MM.1S (cell line): ENCODE results near the gene HCN4.
"Not testable (repeated sequence)": the region's sequence is repeated elsewhere in the genome, so short reads cannot be mapped to it uniquely, and the experiment has no call there.

Source experiments
- DNase-seq: peaks from one replicate; pipeline ENCODE4 v3.0.0-alpha.2; 2015
- H2AFZ ChIP-seq: fragments of 300-600 bp; sonication (generic); 2 replicates; pipeline ENCODE4 v1.6.0; 2016; ENCODE audit warnings: antibody characterized with exemption, low read length
- H3F3A ChIP-seq: fragments of 300-600 bp; sonication (generic); 2 replicates; pipeline ENCODE4 v1.6.1; 2016; ENCODE audit warnings: mild to moderate bottlenecking, antibody characterized with exemption, low read length, moderate library complexity, mixed read lengths; ENCODE audit not compliant: insufficient read depth
- H3K27ac ChIP-seq: fragments of 300-600 bp; sonication (generic); 2 replicates; pipeline ENCODE4 v1.5.1; 2016; ENCODE audit warnings: mild to moderate bottlenecking, low read length
- H3K27me3 ChIP-seq: fragments of 300-600 bp; sonication (generic); replicated peaks from 2 replicates; pipeline ENCODE4 v1.6.0; 2016; ENCODE audit warnings: low read length; ENCODE audit not compliant: insufficient read depth
- H3K36me3 ChIP-seq: fragments of 300-600 bp; sonication (generic); replicated peaks from 2 replicates; pipeline ENCODE4 v1.6.1; 2016; ENCODE audit warnings: mild to moderate bottlenecking, low read length, mixed read lengths; ENCODE audit not compliant: insufficient read depth
- H3K4me1 ChIP-seq: fragments of 300-600 bp; sonication (generic); 2 replicates; pipeline ENCODE4 v1.6.1; 2016; ENCODE audit warnings: low read length, mixed read lengths
- H3K4me2 ChIP-seq: fragments of 300-600 bp; sonication (generic); 2 replicates; pipeline ENCODE4 v1.6.0; 2016; ENCODE audit warnings: low read depth, low read length
- H3K4me3 ChIP-seq: fragments of 300-600 bp; sonication (generic); 2 replicates; pipeline ENCODE4 v1.5.1; 2016; ENCODE audit warnings: low read length, mixed read lengths
- H3K79me2 ChIP-seq: fragments of 300-600 bp; sonication (generic); 2 replicates; pipeline ENCODE4 v1.6.1; 2016; ENCODE audit warnings: mixed run types, low read length, mixed read lengths
- H3K9ac ChIP-seq: fragments of 300-600 bp; sonication (generic); 2 replicates; pipeline ENCODE4 v1.6.1; 2016; ENCODE audit warnings: low read length, mixed read lengths
- H3K9me2 ChIP-seq: fragments of 300-600 bp; sonication (generic); replicated peaks from 2 replicates; pipeline ENCODE4 v1.6.1; 2016; ENCODE audit warnings: mild to moderate bottlenecking, low read length, mixed read lengths; ENCODE audit not compliant: insufficient read depth
- H3K9me3 ChIP-seq: fragments of 300-600 bp; sonication (generic); replicated peaks from 2 replicates; pipeline ENCODE4 v1.6.1; 2016; ENCODE audit warnings: mild to moderate bottlenecking, low read length, mixed read lengths; ENCODE audit not compliant: insufficient read depth
- H4K20me1 ChIP-seq: fragments of 300-600 bp; sonication (generic); 2 replicates; pipeline ENCODE4 v1.6.1; 2016; ENCODE audit warnings: mild to moderate bottlenecking, low read length, moderate library complexity, mixed read lengths; ENCODE audit not compliant: insufficient read depth
- EZH2 ChIP-seq: fragments of 300-600 bp; sonication (generic); optimal IDR thresholded peaks from 2 replicates; pipeline ENCODE3; 2017; ENCODE audit warnings: low read depth, mild to moderate bottlenecking, antibody characterized with exemption, low read length, mixed read lengths
- EZH2phosphoT487 ChIP-seq: fragments of 300-600 bp; sonication (generic); IDR thresholded peaks from 2 replicates; pipeline ENCODE4 v1.6.1; 2018; ENCODE audit warnings: antibody characterized with exemption, low read length
- TF ChIP-seq, protein P1 (sequence below): fragments of 300-600 bp; sonication (generic); IDR thresholded peaks from 2 replicates; pipeline ENCODE4 v1.5.1; 2016; ENCODE audit warnings: antibody characterized with exemption, low read length, mixed read lengths

The HCN4 gene

DNA sequence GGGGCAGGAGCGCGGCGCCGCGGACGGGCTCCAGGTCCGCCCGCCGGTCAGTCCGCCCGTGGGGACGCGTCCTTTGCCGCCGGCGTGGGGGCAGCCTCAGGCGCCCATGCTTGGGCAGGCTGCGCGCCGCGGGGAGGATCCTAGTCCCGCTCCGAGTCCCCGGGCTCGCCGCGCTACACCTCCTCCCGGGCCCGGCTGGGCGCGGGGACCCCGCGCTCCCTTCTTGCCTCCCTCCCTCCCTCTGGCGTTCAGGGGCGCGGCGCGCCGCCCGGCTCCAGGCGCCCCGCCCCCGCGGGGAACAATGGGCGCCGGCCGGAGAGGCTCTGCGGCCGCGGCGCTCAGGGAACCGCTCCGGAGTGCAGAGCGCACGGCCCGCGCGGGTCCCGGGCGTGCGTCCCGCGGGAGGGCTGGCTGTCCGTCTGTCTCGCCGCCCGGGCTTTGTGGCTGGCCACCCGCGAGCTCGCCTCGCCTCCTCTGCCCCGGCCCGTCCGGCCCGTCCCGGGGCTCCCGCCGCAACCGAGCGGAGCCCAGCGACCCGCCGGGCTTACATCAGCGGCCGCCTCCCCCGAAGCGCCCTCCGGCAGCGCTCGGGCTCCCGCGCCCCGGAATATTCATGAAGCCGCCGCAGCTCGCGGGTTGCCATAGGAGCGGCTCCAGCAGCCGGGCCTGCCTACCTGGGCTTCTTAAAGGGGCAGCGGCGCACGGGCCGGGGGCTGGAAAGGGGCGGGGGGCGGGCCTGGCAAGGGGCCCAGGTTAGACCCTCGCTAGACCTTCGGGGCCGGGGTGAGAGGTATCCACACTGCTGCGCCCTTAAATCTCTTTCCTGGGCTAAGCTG, at the start of gene HCN4:
Gene HCN4, minus strand, starts transcription at position 658 of the 836 bp plus-strand sequence. CDS start 688 bp downstream, outside the sequence.
- no peak within 1 kb of the TSS for H3K27ac ChIP-seq
- TF ChIP-seq, protein P1, sequence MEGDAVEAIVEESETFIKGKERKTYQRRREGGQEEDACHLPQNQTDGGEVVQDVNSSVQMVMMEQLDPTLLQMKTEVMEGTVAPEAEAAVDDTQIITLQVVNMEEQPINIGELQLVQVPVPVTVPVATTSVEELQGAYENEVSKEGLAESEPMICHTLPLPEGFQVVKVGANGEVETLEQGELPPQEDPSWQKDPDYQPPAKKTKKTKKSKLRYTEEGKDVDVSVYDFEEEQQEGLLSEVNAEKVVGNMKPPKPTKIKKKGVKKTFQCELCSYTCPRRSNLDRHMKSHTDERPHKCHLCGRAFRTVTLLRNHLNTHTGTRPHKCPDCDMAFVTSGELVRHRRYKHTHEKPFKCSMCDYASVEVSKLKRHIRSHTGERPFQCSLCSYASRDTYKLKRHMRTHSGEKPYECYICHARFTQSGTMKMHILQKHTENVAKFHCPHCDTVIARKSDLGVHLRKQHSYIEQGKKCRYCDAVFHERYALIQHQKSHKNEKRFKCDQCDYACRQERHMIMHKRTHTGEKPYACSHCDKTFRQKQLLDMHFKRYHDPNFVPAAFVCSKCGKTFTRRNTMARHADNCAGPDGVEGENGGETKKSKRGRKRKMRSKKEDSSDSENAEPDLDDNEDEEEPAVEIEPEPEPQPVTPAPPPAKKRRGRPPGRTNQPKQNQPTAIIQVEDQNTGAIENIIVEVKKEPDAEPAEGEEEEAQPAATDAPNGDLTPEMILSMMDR = no peak
- TF ChIP-seq EZH2 (no peak), EZH2phosphoT487 (no peak)
- no peak within 1 kb of the TSS for H3K9ac ChIP-seq
- H3K9me3 ChIP-seq = no peaks in the 10 kb centered on the region
- H3K27me3 ChIP-seq = peaks cover 59% of the 10 kb centered on the region
- no peak within 1 kb of the TSS for H2AFZ ChIP-seq
- no peaks in the 10 kb centered on the region for H3K9me2 ChIP-seq
- no peaks in the 10 kb centered on the region for H4K20me1 ChIP-seq
- H3K79me2 ChIP-seq = no peaks in the 10 kb centered on the region
- H3K36me3 ChIP-seq = no peaks in the 10 kb centered on the region
- H3K4me3 ChIP-seq = no peak within 1 kb of the TSS
- H3F3A ChIP-seq = no peaks in the 10 kb centered on the region
- no peaks in the 10 kb centered on the region for H3K4me1 ChIP-seq
- no peak within 1 kb of the TSS for H3K4me2 ChIP-seq
- no peak for DNase-seq

DNA sequence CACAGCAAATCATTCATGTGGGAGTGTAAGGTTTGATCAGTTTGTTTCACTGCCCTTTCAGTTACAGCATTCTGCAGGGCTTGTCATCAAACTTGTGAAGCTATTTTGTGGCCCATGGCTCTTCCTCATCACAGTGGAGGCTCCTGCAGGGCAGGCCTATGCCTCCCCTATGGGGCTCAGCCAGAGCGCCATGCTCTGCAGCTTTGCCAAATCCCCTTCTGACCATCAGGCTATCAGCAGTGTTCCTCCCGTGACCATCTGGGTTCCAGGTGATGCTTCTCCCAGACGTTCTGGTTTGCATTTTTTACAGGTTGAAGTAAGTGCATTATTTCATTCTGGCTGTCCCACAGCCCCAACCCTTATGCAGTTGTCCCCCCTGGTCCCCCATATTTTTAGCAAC, 46.1 kb upstream of the HCN4 start:
- TF ChIP-seq EZH2phosphoT487 = no peak
- TF ChIP-seq, protein P1 = no peak
- no peak for TF ChIP-seq EZH2
- H3K9ac ChIP-seq = no peak overlapping the region
- no peaks in the 10 kb centered on the region for H3F3A ChIP-seq
- H4K20me1 ChIP-seq = no peaks in the 10 kb centered on the region
- no peaks in the 10 kb centered on the region for H3K4me1 ChIP-seq
- DNase-seq = no peak
- no peaks in the 10 kb centered on the region for H3K79me2 ChIP-seq
- H3K36me3 ChIP-seq = no peaks in the 10 kb centered on the region; the same call in 1 of the 2 replicates
- H3K4me2 ChIP-seq = no peak overlapping the region
- no peak overlapping the region for H3K4me3 ChIP-seq
- no peak overlapping the region for H2AFZ ChIP-seq
- no peaks in the 10 kb centered on the region for H3K9me3 ChIP-seq
- H3K27me3 ChIP-seq = no peaks in the 10 kb centered on the region
- no peak overlapping the region for H3K27ac ChIP-seq
- no peaks in the 10 kb centered on the region for H3K9me2 ChIP-seq

DNA sequence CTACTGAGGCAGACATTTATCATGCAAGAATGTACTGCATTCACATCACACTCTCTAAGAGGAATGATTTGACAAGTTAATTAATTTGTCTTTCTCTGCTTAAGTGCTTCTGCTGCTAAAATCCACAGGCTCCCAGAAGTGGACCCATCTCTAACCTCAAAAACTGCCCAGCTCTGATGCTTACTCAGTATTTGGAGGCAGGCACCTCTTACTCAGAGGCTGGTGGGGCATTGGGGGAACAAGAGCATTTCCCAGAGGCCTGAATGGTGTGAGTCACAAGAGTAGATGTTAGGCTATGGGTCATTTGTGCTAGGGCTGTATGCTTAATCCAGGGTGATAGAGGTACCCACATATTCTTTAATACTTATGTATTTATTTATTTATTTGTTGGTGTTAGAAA, 34.4 kb upstream of the HCN4 start:
- Histone ChIP-seq H2AFZ (no peak overlapping the region), H3K9me2 (no peaks in the 10 kb centered on the region), H3K4me2 (no peak overlapping the region), H3F3A (no peaks in the 10 kb centered on the region), H3K4me1 (no peaks in the 10 kb centered on the region), H4K20me1 (no peaks in the 10 kb centered on the region), H3K9ac (no peak overlapping the region), H3K9me3 (no peaks in the 10 kb centered on the region), H3K27me3 (no peaks in the 10 kb centered on the region), H3K27ac (no peak overlapping the region), H3K79me2 (no peaks in the 10 kb centered on the region), H3K36me3 (no peaks in the 10 kb centered on the region), H3K4me3 (no peak overlapping the region)
- DNase-seq = no peak
- TF ChIP-seq, protein P1 = no peak
- TF ChIP-seq EZH2 = no peak
- TF ChIP-seq EZH2phosphoT487 = no peak

DNA sequence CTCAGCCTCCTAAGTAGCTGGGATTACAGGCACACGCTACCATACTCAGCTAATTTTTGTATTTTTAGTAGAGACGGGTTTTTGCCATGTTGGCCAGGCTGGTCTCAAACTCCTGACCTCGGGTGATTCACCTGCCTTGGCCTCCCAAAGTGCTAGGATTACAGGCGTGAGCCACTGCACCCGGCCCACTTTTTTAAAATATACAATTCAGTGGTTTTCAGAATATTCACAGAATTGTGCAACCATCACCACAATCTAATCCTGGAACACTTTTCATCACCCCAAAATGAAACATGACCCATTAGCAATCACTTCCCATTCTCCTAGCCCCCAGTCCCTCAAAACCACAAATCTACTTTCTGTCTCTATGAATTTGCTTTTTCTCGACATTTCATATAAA, 31.5 kb upstream of the HCN4 start:
- not testable (repeated sequence) for H3K36me3 ChIP-seq, H3K9me3 ChIP-seq, H3K4me2 ChIP-seq, DNase-seq, H3K27me3 ChIP-seq, H4K20me1 ChIP-seq, H3F3A ChIP-seq, H2AFZ ChIP-seq, H3K4me1 ChIP-seq, H3K9me2 ChIP-seq, H3K9ac ChIP-seq, H3K79me2 ChIP-seq, H3K27ac ChIP-seq, H3K4me3 ChIP-seq
